HG02973 (cell line): ENCODE results near the gene TTPAL.

Experiments
- ATAC-seq: cut with Tn5 transposase; IDR thresholded peaks from one replicate; pipeline ENCODE4 v1.9.1; 2021; ENCODE audit warnings: moderate library complexity; ENCODE audit not compliant: unreplicated experiment

Gene TTPAL, protein sequence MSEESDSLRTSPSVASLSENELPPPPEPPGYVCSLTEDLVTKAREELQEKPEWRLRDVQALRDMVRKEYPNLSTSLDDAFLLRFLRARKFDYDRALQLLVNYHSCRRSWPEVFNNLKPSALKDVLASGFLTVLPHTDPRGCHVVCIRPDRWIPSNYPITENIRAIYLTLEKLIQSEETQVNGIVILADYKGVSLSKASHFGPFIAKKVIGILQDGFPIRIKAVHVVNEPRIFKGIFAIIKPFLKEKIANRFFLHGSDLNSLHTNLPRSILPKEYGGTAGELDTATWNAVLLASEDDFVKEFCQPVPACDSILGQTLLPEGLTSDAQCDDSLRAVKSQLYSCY

GRCh38 chr20:44475694-44476560, at the start of gene TTPAL:
TTPAL (plus strand) TSS chr20:44475874; CDS start chr20:44480000, 4,126 bp downstream.
- ATAC-seq: peak; percentile 94

DNA sequence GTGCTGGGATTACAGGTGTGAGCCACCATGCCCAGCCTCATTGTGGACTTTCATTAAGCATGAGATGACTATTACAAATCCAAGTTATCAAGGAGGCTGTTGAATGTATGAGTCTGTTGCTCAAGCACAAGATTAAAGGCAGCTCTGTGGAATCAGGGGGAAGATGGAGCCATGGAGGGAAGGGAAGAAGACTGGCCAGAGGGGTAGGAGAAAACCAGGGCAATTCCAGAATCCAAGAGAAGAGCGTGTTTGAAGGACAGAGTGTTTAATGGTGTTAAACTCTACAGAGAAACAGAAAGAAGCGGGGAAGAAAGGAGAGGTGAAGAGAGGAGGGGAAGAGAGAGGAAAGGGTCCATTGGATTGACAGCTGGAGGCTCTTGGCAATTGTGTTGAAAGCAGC, 49.8 kb upstream of the TTPAL start:
- ATAC-seq: no peak

DNA sequence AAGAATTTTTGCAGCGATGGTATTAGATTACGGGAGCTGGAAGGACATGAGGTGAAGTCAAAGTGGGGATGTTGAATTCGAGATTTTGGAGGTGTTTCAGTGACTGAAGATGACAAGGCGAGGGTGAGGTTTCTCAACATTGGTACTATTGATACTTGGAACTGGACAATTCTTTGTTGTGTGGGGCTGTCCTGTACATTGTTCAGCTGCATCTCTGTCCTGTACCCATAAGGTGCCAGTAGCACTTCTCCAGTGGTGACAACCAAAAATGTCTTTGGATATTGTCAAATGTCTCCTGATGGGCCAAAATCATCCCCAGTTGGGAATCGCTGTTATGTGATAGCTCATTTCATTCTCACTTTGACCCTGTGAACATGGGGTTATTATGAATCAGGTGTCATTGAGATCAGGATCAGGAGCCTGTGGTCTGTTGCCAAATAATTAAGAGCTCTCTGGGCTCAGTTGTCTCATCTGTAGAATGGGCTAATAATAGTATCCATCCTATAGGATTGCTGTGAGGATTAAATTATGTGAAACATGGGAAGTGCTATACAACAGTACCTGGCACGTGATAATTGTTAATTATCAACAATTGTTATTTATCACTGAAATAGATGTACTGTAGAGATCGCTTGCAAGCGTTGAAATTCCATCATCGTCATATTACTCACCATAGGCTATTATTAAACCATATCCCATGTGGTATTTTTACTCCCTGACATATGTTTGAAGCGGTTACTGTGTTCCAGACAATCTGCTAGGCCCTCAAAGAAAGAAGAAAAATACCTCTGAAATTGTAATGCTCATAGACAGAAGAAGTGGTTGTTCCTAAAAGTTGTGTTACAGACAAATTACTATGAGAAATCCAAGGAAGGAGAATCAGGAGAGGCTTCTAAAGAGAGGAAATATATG, 48.5 kb upstream of the TTPAL start:
- no peak for ATAC-seq

DNA sequence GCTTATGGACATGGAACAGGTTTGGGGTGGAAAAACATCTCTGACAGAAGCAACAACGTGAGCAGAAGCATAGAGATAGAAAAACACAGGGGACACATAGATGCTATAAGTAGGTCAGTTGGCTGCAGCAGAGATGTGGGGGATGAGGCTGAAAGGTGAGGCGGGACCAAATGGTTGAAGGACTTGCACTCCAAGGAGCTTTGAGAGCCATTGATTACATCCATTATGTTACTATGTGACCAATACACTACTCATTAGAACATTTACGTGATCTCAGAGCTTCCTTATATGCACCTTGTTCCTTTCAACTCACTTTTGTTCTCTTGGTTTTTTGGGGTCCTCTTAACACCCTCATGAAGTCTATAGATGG, 47.9 kb upstream of the TTPAL start:
- ATAC-seq: no peak

GRCh38 chr20:44428174-44429016, 47.3 kb upstream of the TTPAL start:
- ATAC-seq: no peak

DNA sequence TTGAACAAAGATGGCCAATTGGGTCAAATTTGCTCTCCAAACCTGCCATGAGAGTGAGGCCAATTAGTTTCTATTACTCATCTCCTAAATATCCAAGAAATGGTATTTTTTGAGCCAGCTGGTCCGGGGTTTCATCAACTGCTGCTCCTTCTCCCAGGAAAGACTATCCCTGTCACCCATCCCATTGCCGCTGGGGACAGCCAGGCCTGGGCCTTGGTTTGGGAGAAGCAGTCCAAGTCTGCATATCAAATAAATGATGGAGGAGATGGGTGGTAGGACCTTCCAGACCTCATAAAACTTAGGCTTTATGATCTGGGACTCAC, 46.7 kb upstream of the TTPAL start:
- ATAC-seq: no peak

GRCh38 chr20:44429419-44430269, 46.0 kb upstream of the TTPAL start:
- ATAC-seq: no peak

GRCh38 chr20:44430270-44431065, 45.2 kb upstream of the TTPAL start:
- no peak for ATAC-seq

GRCh38 chr20:44431118-44431501, 44.6 kb upstream of the TTPAL start:
- ATAC-seq: no peak

- ATAC-seq: no peak
Measured at GRCh38 chr20:44431502-44432234, 44.0 kb upstream of the TTPAL start.

DNA sequence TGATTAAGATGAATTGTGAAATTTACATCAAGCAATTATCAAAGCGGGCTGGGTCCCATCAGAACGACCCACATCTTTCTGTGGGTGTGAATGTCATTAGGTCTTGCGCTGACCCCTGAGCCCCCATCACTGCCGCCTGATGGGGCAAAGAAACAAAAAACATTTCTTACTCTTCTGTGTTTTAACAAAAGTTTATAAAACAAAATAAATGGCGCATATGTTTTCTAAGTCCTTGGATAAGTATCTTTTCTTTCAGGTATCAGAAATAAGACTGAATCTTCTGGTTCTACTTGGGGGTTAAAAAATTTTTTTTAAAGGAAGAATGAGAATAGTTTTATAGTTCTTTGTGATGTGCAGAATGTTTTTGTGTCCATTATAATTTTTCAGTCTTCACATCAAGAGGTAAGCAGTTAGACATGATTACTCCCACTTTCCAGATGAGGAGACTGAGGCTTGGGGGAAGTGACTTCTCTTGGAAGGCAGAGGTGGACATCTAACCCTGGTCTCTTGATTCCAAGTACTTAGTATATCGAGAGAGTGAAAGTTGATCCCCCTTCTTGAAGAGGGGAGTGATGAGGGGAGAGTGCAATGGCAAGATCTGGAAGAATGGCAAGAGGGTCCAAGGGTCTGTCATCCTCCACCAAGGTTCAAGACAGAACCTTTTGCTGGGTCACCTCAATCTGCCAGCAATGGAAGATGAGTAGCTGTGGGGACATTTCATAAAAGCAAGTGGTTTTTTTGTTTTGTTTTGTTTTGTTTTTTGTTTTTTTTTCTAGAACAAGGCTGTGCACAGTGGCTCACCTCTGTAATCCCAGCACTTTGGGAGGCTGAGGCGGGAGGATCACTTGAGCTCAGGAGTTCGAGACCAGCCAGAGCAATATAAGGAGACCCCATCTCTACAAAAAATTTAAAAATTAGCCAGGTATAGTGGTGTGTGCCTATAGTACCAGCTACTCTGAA, 42.8 kb upstream of the TTPAL start:
- ATAC-seq: no peak

GRCh38 chr20:44433751-44434538, 41.7 kb upstream of the TTPAL start:
- no peak for ATAC-seq

GRCh38 chr20:44435630-44436335, 39.9 kb upstream of the TTPAL start:
- no peak for ATAC-seq

DNA sequence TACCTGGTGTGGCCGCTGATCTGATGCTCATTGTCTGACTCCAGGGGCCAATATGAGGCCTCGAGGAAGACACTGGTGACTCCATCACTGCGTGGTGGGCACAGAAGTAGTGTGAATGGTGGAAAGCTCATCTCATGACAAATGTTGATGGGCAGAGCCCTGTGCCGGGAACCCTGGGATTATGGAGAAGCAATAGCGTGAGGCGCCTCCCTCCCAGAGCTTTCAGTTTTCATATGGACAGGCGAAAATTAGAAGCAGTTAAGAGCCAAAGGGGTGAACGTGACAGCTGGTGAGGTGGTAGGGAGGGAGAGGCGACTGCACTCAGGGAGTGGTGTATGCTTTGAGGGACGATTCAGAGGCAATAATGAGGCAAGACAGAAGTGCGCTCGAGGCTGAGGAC, 39.3 kb upstream of the TTPAL start:
- ATAC-seq: no peak

- ATAC-seq: no peak
Measured at GRCh38 chr20:44437497-44437896, 38.2 kb upstream of the TTPAL start.

DNA sequence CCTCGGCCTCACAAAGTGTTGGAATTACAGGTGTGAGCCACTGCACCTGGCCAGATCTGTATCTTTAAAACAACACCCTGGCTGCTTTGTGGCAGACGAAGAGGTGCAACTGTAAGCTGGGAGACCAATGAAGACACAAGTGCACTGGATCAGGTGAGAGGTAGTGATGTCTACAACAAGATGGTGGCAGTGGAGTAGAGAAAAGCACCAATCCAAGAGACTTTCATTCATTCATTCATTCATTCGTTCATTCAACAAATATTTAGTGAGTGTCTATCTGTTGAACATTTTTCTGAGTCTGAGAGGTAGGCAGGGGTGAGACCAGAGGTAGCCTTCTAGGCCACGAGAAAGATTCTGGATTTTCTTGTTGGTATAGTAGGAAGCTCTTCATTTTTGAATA, 36.9 kb upstream of the TTPAL start:
- no peak for ATAC-seq
